HG03039 (cell line): ENCODE measurements around the gene SHISAL2A.

ENCODE experiments used
- ATAC-seq: cut with Tn5 transposase; IDR thresholded peaks from one replicate; pipeline ENCODE4 v1.9.1; 2021; ENCODE audit warnings: mild to moderate bottlenecking, moderate library complexity; ENCODE audit not compliant: unreplicated experiment

SHISAL2A gene

GRCh38 chr1:52658795-52659194 is 25.8 kb downstream of the SHISAL2A start:
- no peak for ATAC-seq

- no peak for ATAC-seq
Measured at GRCh38 chr1:52659356-52659755, 26.4 kb downstream of the SHISAL2A start.

- ATAC-seq: no peak
Measured at GRCh38 chr1:52659851-52660596, 27.1 kb downstream of the SHISAL2A start.

GRCh38 chr1:52660807-52661206 is 27.8 kb downstream of the SHISAL2A start:
- ATAC-seq: no peak

GRCh38 chr1:52662645-52663313 is 29.8 kb downstream of the SHISAL2A start:
- no peak for ATAC-seq

- no peak for ATAC-seq
Measured at GRCh38 chr1:52663716-52664115, 30.7 kb downstream of the SHISAL2A start.

- no peak for ATAC-seq
Measured at GRCh38 chr1:52665006-52665941, 32.3 kb downstream of the SHISAL2A start.

- ATAC-seq: no peak
Measured at GRCh38 chr1:52667290-52667689, 34.3 kb downstream of the SHISAL2A start.

GRCh38 chr1:52667984-52668383 is 35.0 kb downstream of the SHISAL2A start:
- no peak for ATAC-seq

- ATAC-seq: no peak
Measured at GRCh38 chr1:52668711-52669110, 35.7 kb downstream of the SHISAL2A start.

GRCh38 chr1:52669696-52670095 is 36.7 kb downstream of the SHISAL2A start:
- ATAC-seq: no peak

- no peak for ATAC-seq
Measured at GRCh38 chr1:52670604-52671003, 37.6 kb downstream of the SHISAL2A start.

GRCh38 chr1:52672946-52673345 is 40.0 kb downstream of the SHISAL2A start:
- ATAC-seq: no peak

- no peak for ATAC-seq
Measured at GRCh38 chr1:52673513-52673912, 40.5 kb downstream of the SHISAL2A start.

GRCh38 chr1:52674497-52675384 is 41.8 kb downstream of the SHISAL2A start:
- ATAC-seq: no peak

- ATAC-seq: no peak
Measured at GRCh38 chr1:52676249-52676903, 43.4 kb downstream of the SHISAL2A start.

- no peak for ATAC-seq
Measured at GRCh38 chr1:52677076-52677806, 44.3 kb downstream of the SHISAL2A start.

- ATAC-seq: no peak
Measured at GRCh38 chr1:52679048-52679447, 46.1 kb downstream of the SHISAL2A start.

GRCh38 chr1:52679498-52679897 is 46.5 kb downstream of the SHISAL2A start:
- ATAC-seq: no peak
